HCT116 (cell line): ENCODE measurements around the gene CNPY4. TPM values are rescaled to one million over a fixed set of nuclear protein-coding genes. Genes with fewer than 3 reads are reported as not detected.

Experiments
- ATAC-seq: fragments of 200-7000 bp; cut with Tn5 transposase; 2 replicates; pipeline ENCODE4 v1.9.1; 2020; ENCODE audit warnings: mild to moderate bottlenecking, moderate library complexity
- BruUV-seq: library from RNA; stranded (reverse); fragments of 400-500 nt; replicated peaks from 2 replicates; lab custom pipeline; 2021; lab: Mats Ljungman, UMichigan
- CTCF ChIA-PET: fragments of 300-600 bp; sonication (Branson Sonifier 250); formaldehyde crosslinking; loops from one replicate; lab custom pipeline; 2021; ENCODE audit warnings: antibody characterized with exemption; lab: Charles Lee
- POLR2A ChIA-PET: fragments of 300-600, 350-600 bp; sonication (Branson Sonifier 250); formaldehyde crosslinking; loops from one replicate; lab custom pipeline; 2021; ENCODE audit warnings: antibody characterized with exemption; lab: Charles Lee
- RAD21 ChIA-PET, 2 experiments: fragments of 300-600 bp; sonication (Branson Sonifier 250); formaldehyde crosslinking; loops; one replicate each; lab custom pipeline; 2023; ENCODE audit warnings: low total read pairs in 2 of 2; ENCODE audit not compliant: uncharacterized antibody in 2 of 2, unreplicated experiment in 2 of 2, low non-redundant PET in 1 of 2; lab: Charles Lee
- DNase-seq: peaks from one replicate; pipeline ENCODE4 v3.0.0-alpha.2; 2010; ENCODE audit warnings: low read depth, low spot score
- H2AFZ ChIP-seq: fragments of 200-600 bp; shearing (Covaris generic), sonication (generic); 2 replicates; pipeline ENCODE4 v1.6.1; 2017; ENCODE audit warnings: low read depth, mixed run types, mixed read lengths, antibody characterized with exemption, low read length; ENCODE audit not compliant: poor library complexity, severe bottlenecking
- H3K27ac ChIP-seq: 2 replicates; pipeline ENCODE4 v1.5.1; 2012; ENCODE audit warnings: low read depth, low read length
- H3K27me3 ChIP-seq: fragments of 200-600 bp; sonication (generic); 2 replicates; pipeline ENCODE4 v1.6.1; 2016; ENCODE audit warnings: mixed run types, low read length, mixed read lengths; ENCODE audit not compliant: insufficient read depth
- H3K36me3 ChIP-seq, 2 experiments: fragments of 200-500 bp in 1 of 2; fragments of 200-600 bp in 1 of 2; sonication (Bioruptor generic) in 1 of 2; sonication (generic) in 1 of 2; 2 replicates each; pipeline versions ENCODE4 v1.5.1 to v1.6.1; 2014 to 2016; ENCODE audit warnings: low read length in 2 of 2, inconsistent platforms in 1 of 2, mixed read lengths in 1 of 2, mixed run types in 1 of 2; ENCODE audit not compliant: insufficient read depth in 2 of 2, control insufficient read depth in 1 of 2
- H3K4me1 ChIP-seq, 2 experiments: fragments of 200-600 bp in 1 of 2; sonication (generic) in 1 of 2; 2 replicates each; pipeline versions ENCODE4 v1.5.1 to v1.6.1; 2012 to 2017; ENCODE audit warnings: low read length in 2 of 2, inconsistent platforms in 1 of 2, mild to moderate bottlenecking in 1 of 2, mixed read lengths in 1 of 2, mixed run types in 1 of 2, moderate library complexity in 1 of 2; ENCODE audit not compliant: insufficient read depth in 2 of 2, control insufficient read depth in 1 of 2
- H3K4me2 ChIP-seq: fragments of 200-600 bp; sonication (generic); 2 replicates; pipeline ENCODE4 v1.6.1; 2017; ENCODE audit warnings: mixed run types, low read length, mixed read lengths
- H3K4me3 ChIP-seq, 2 experiments: fragments of 200-600 bp in 1 of 2; sonication (generic) in 1 of 2; replicated peaks in 1 of 2; 2 replicates each; pipeline ENCODE4 v1.5.1; 2011 to 2016; ENCODE audit warnings: low read length in 2 of 2, control low read depth in 1 of 2, low read depth in 1 of 2, mild to moderate bottlenecking in 1 of 2, mixed read lengths in 1 of 2, mixed run types in 1 of 2
- H3K79me2 ChIP-seq: fragments of 200-600 bp; sonication (generic); 2 replicates; pipeline ENCODE4 v1.6.1; 2017; ENCODE audit warnings: mild to moderate bottlenecking, mixed run types, low read length, moderate library complexity, mixed read lengths; ENCODE audit not compliant: insufficient read depth
- H3K9ac ChIP-seq: fragments of 200-600 bp; sonication (generic); 2 replicates; pipeline ENCODE4 v1.6.1; 2016; ENCODE audit warnings: low read length, mixed read lengths
- H3K9me2 ChIP-seq: fragments of 200-600 bp; sonication (generic), shearing (Covaris generic); 2 replicates; pipeline ENCODE4 v1.6.1; 2017; ENCODE audit warnings: mixed run types, mild to moderate bottlenecking, moderate library complexity; ENCODE audit not compliant: insufficient read depth
- H3K9me3 ChIP-seq, 2 experiments: fragments of 200-500 bp in 1 of 2; fragments of 200-600 bp in 1 of 2; sonication (Bioruptor generic) in 1 of 2; sonication (generic) in 1 of 2; 2 replicates each; pipeline ENCODE4 v1.6.1; 2014 to 2017; ENCODE audit warnings: low read length in 2 of 2, mixed read lengths in 2 of 2, inconsistent platforms in 1 of 2, low read depth in 1 of 2, mild to moderate bottlenecking in 1 of 2, mixed run types in 1 of 2, moderate library complexity in 1 of 2; ENCODE audit not compliant: control insufficient read depth in 1 of 2, insufficient read depth in 1 of 2
- H4K20me1 ChIP-seq: fragments of 200-600 bp; sonication (generic), shearing (Covaris generic); 2 replicates; pipeline ENCODE4 v1.6.1; 2017; ENCODE audit warnings: mixed run types, mild to moderate bottlenecking, moderate library complexity; ENCODE audit not compliant: insufficient read depth
- CBX3 ChIP-seq: IDR thresholded peaks from 2 replicates; pipeline ENCODE4 v1.6.1; 2012; ENCODE audit warnings: low read depth
- EGR1 ChIP-seq: IDR thresholded peaks from 2 replicates; pipeline ENCODE4 v1.6.1; 2012; ENCODE audit warnings: low read depth
- ELF1 ChIP-seq: IDR thresholded peaks from 2 replicates; pipeline ENCODE4 v1.6.1; 2012; ENCODE audit warnings: low read depth, borderline replicate concordance
- FOSL1 ChIP-seq: IDR thresholded peaks from 2 replicates; pipeline ENCODE4 v1.6.1; 2012; ENCODE audit warnings: low read depth
- JUND ChIP-seq: IDR thresholded peaks from 2 replicates; pipeline ENCODE4 v1.6.1; 2012
- POLR2A ChIP-seq: IDR thresholded peaks from 2 replicates; pipeline ENCODE4 v1.7.0; 2011; ENCODE audit warnings: borderline replicate concordance; ENCODE audit not compliant: insufficient read depth, insufficient read length; ENCODE audit errors: extremely low read depth
- POLR2AphosphoS5 ChIP-seq: IDR thresholded peaks from 2 replicates; pipeline ENCODE4 v1.6.1; 2011; ENCODE audit warnings: mild to moderate bottlenecking, low read depth, low read length, moderate library complexity
- RAD21 ChIP-seq: IDR thresholded peaks from 2 replicates; pipeline ENCODE4 v1.6.1; 2012; ENCODE audit warnings: low read depth, mild to moderate bottlenecking
- SIN3A ChIP-seq: IDR thresholded peaks from 2 replicates; pipeline ENCODE4 v1.6.1; 2012; ENCODE audit warnings: low read depth
- SP1 ChIP-seq: IDR thresholded peaks from 2 replicates; pipeline ENCODE4 v1.6.1; 2012; ENCODE audit warnings: low read depth
- TCF7L2 ChIP-seq: IDR thresholded peaks from 2 replicates; pipeline ENCODE4 v1.7.0; 2011; ENCODE audit warnings: borderline replicate concordance, inconsistent platforms; ENCODE audit not compliant: insufficient read depth, insufficient read length; ENCODE audit errors: extremely low read depth
- YY1 ChIP-seq: IDR thresholded peaks from 2 replicates; pipeline ENCODE4 v1.6.1; 2011; ENCODE audit warnings: low read length, low read depth, moderate library complexity, mild to moderate bottlenecking; ENCODE audit not compliant: insufficient replicate concordance; ENCODE audit errors: extremely low read depth
- ZFX ChIP-seq: fragments of 450-650 bp; IDR thresholded peaks from 2 replicates; pipeline ENCODE4 v1.6.1; 2017
- intact Hi-C: fragments of 100-400 bp; cut with micrococcal nuclease; formaldehyde crosslinking; loops from 2 replicates; pipeline ENCODE4 v1.10.0; 2022
- total RNA-seq: library from RNA; stranded (reverse); gene quantifications from one replicate; pipeline ENCODE4 v1.2.1, GENCODE V29; 2021; ENCODE audit not compliant: unreplicated experiment
- TF ChIP-seq, protein P1 (sequence below): IDR thresholded peaks from 2 replicates; pipeline ENCODE4 v1.6.1; 2012
- TF ChIP-seq, protein P2 (sequence below), 3 experiments: fragments of 200-600 bp in 1 of 3; sonication (generic) in 1 of 3; IDR thresholded peaks in 2 of 3; conservative IDR thresholded peaks in 1 of 3; 2 replicates each; pipeline ENCODE4 v1.5.1; 2012 to 2017; ENCODE audit warnings: low read depth in 2 of 3, low read length in 2 of 3, antibody characterized with exemption in 1 of 3, borderline replicate concordance in 1 of 3, control low read depth in 1 of 3, mild to moderate bottlenecking in 1 of 3, mixed read lengths in 1 of 3, mixed run types in 1 of 3, moderate library complexity in 1 of 3; ENCODE audit not compliant: insufficient read depth in 1 of 3

CNPY4 gene
- total RNA-seq, 1 experiment from 2014 or later = 2.6 TPM

DNA sequence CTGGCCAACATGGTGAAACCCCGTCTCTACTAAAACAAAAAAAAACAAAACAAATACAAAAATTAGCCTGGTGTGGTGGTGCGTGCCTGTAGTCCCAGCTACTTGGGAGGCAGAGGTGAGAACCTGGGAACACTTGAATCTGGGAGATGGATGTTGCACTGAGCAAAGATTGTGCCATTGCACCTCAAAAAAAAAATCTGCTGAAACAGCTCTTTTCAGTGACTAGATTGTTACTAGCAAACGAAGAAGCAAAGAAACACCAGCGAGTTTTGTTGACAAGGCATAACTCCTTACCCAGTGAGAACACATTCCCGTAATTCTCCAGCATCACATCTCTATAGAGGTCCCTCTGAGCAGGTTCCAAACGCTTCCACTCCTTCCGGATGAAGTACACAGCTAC lies 44.6 kb upstream of the CNPY4 start:
- no peaks in the 10 kb centered on the region for H3K27me3 ChIP-seq
- DNase-seq (no peak), ATAC-seq (no peak)
- no peak overlapping the region for H3K4me3 ChIP-seq
- H3K4me2 ChIP-seq = no peak overlapping the region
- peaks cover 49% of the 10 kb centered on the region for H3K79me2 ChIP-seq
- CTCF ChIA-PET = no interaction called here
- intact Hi-C loops = no loop called here
- RAD21 ChIA-PET = interaction anchor here in 1 of 2 experiments (0.5 kb wide), 1 partner anchor 86 kb away, joined by 3 read pairs; no protein-coding TSS in a partner anchor
- BruUV-seq = no TSS peak
- peaks cover 2 to 5% of the 10 kb centered on the region in 2 experiments; a peak in 3 of 4 replicates for H3K4me1 ChIP-seq
- TF ChIP-seq SIN3A = no peak
- TF ChIP-seq, protein P1, sequence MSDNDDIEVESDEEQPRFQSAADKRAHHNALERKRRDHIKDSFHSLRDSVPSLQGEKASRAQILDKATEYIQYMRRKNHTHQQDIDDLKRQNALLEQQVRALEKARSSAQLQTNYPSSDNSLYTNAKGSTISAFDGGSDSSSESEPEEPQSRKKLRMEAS = no peak
- TF ChIP-seq, protein P2, sequence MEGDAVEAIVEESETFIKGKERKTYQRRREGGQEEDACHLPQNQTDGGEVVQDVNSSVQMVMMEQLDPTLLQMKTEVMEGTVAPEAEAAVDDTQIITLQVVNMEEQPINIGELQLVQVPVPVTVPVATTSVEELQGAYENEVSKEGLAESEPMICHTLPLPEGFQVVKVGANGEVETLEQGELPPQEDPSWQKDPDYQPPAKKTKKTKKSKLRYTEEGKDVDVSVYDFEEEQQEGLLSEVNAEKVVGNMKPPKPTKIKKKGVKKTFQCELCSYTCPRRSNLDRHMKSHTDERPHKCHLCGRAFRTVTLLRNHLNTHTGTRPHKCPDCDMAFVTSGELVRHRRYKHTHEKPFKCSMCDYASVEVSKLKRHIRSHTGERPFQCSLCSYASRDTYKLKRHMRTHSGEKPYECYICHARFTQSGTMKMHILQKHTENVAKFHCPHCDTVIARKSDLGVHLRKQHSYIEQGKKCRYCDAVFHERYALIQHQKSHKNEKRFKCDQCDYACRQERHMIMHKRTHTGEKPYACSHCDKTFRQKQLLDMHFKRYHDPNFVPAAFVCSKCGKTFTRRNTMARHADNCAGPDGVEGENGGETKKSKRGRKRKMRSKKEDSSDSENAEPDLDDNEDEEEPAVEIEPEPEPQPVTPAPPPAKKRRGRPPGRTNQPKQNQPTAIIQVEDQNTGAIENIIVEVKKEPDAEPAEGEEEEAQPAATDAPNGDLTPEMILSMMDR (IDR thresholded peaks at IDR 0.05 in 2 of 3, conservative IDR thresholded peaks at IDR 0.05 in 1 of 3; ENCODE audit: borderline replicate concordance in 1 of 3, insufficient read depth in 1 of 3, low read depth in 2 of 3, low read length in 2 of 3) = no peak
- no peak for TF ChIP-seq ELF1
- TF ChIP-seq POLR2AphosphoS5 = no peak
- no peak for TF ChIP-seq YY1
- no peak overlapping the region for H3K27ac ChIP-seq
- no peak overlapping the region for H2AFZ ChIP-seq
- H3K9me3 ChIP-seq = peaks cover 22 to 29% of the 10 kb centered on the region in 2 experiments; a peak in 3 of 4 replicates
- POLR2A ChIA-PET = no interaction called here
- no peaks in the 10 kb centered on the region for H4K20me1 ChIP-seq
- H3K9ac ChIP-seq = no peak overlapping the region
- H3K9me2 ChIP-seq = no peaks in the 10 kb centered on the region
- peaks cover 81 to 90% of the 10 kb centered on the region in 2 experiments for H3K36me3 ChIP-seq

DNA sequence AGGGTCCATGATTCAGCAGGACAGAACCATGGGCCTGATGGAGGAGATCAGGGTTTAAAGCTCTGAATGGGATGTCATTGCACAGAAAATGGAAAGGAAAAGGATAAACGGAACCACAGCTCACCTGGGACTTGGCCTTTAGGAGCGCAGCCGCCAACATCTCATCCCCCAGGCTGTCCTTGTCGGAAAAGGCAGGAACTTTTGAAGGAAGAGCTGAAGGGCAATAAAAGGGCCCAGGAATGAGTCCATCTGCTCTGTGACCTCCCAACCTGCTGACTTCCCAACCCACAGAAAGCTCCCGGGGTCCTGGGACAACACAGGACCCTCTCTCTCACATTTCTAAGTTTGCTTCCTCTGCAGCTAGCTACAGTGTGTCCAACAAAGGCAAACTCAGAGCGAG lies 44.0 kb upstream of the CNPY4 start:
- no TSS peak for BruUV-seq
- H4K20me1 ChIP-seq = no peaks in the 10 kb centered on the region
- POLR2A ChIA-PET = no interaction called here
- no peaks in the 10 kb centered on the region for H3K27me3 ChIP-seq
- ATAC-seq = no peak
- H2AFZ ChIP-seq = no peak overlapping the region
- no peak for DNase-seq
- H3K9me3 ChIP-seq = peaks cover 17 to 26% of the 10 kb centered on the region in 2 experiments; a peak in 3 of 4 replicates
- H3K9me2 ChIP-seq = no peaks in the 10 kb centered on the region
- no peak overlapping the region for H3K27ac ChIP-seq
- CTCF ChIA-PET = no interaction called here
- H3K4me1 ChIP-seq = peaks cover 8 to 9% of the 10 kb centered on the region in 2 experiments
- RAD21 ChIA-PET = interaction anchor here in 1 of 2 experiments (0.5 kb wide), 1 partner anchor 87 kb away, joined by 3 read pairs; no protein-coding TSS in a partner anchor
- peaks cover 55% of the 10 kb centered on the region for H3K79me2 ChIP-seq
- intact Hi-C loops = no loop called here
- no peak overlapping the region for H3K4me2 ChIP-seq
- no peak overlapping the region for H3K9ac ChIP-seq
- H3K4me3 ChIP-seq = no peak overlapping the region
- peaks cover 75 to 88% of the 10 kb centered on the region in 2 experiments for H3K36me3 ChIP-seq
- TF ChIP-seq POLR2A (no peak), YY1 (no peak), RAD21 (no peak), SIN3A (no peak), POLR2AphosphoS5 (no peak), TCF7L2 (no peak), EGR1 (no peak), SP1 (no peak), JUND (no peak), CBX3 (no peak), FOSL1 (no peak), ZFX (no peak)
- TF ChIP-seq, protein P2 (IDR thresholded peaks at IDR 0.05 in 2 of 3, conservative IDR thresholded peaks at IDR 0.05 in 1 of 3; ENCODE audit: borderline replicate concordance in 1 of 3, insufficient read depth in 1 of 3, low read depth in 2 of 3, low read length in 2 of 3) = no peak
- TF ChIP-seq, protein P1 = no peak
